ENCODE results near the gene SORCS1. TPM values are rescaled to one million over a fixed set of nuclear protein-coding genes. Genes with fewer than 3 reads are reported as not detected.
A peak's percentile ranks its signal among the peaks of the same experiment; 100 is the strongest.

The SORCS1 gene
- total RNA-seq, 6 experiments from 2014 or later, result 0.04 to 0.16 (median 0.09) TPM; not detected in 2

GRCh38 chr10:106973288-106973687, 191.2 kb downstream of the SORCS1 start:
- ATAC-seq (no peak), DNase-seq (no peak)
- H3K9me3 ChIP-seq, result no peaks in the 10 kb centered on the region
- H3K4me3 ChIP-seq, result no peak overlapping the region
- intact Hi-C loops (cut with DNase I), result no loop called here
- TF ChIP-seq CTCF (IDR thresholded peaks at IDR 0.05), result no peak
- no peak for TF ChIP-seq POLR2A (IDR thresholded peaks at IDR 0.05)
- H3K27ac ChIP-seq, result no peak overlapping the region
- WGBS (ENCODE audit: insufficient coverage, low coverage, low lambda C conversion rate, missing lambda C conversion rate), result 63% methylated on average over 1 of the region's 1 CpG
- H3K4me1 ChIP-seq, result peaks cover 0 to 21% (median 6%) of the 10 kb centered on the region in 4 donors
- no peaks in the 10 kb centered on the region for H3K27me3 ChIP-seq
- H3K36me3 ChIP-seq, result no peaks in the 10 kb centered on the region

- 45% methylated on average over 2 of the region's 2 CpGs for WGBS (ENCODE audit: insufficient coverage, low coverage, low lambda C conversion rate, missing lambda C conversion rate)
- no peak overlapping the region for H3K4me3 ChIP-seq
- peaks cover 0 to 21% (median 6%) of the 10 kb centered on the region in 4 donors for H3K4me1 ChIP-seq
- H3K27ac ChIP-seq, result peak overlapping the region in 2 of 3 donors; percentile 53 to 64
- no peak for TF ChIP-seq CTCF (IDR thresholded peaks at IDR 0.05)
- no peak for TF ChIP-seq POLR2A (IDR thresholded peaks at IDR 0.05)
- H3K27me3 ChIP-seq, result no peaks in the 10 kb centered on the region
- intact Hi-C loops (cut with DNase I), result no loop called here
- no peaks in the 10 kb centered on the region for H3K36me3 ChIP-seq
- peak; percentile 93 to 95 (median 93) for ATAC-seq
- peak in 1 of 3 donors; percentile 66 for DNase-seq
- no peaks in the 10 kb centered on the region for H3K9me3 ChIP-seq
Measured at GRCh38 chr10:106972381-106972780, 192.1 kb downstream of the SORCS1 start.

DNA sequence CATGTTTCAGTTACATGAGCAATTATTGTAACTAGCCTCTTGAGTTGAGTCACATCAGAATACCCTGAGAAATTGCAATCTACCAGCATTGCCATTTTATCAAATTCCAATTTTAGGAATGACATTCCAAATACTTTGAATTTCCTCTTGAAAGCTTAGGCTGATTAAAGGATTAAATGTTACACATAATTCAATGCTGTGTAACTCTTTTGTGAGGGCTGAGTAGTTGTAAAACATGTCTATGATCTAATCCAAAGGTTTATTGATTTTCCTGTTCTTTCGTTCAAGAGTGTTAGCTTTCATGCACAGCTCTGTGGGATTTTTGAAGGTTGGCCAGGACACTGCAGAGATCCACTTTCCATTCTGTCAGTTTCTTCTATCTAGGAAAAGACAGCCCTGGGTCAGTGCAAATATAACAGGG, 193.1 kb downstream of the SORCS1 start:
- Histone ChIP-seq H3K4me3 (no peak overlapping the region), H3K36me3 (no peaks in the 10 kb centered on the region), H3K27me3 (no peaks in the 10 kb centered on the region), H3K27ac (peak overlapping the region in 2 of 3 donors; percentile 53 to 64), H3K4me1 (peaks cover 0 to 21% (median 6%) of the 10 kb centered on the region in 4 donors), H3K9me3 (no peaks in the 10 kb centered on the region)
- intact Hi-C loops (cut with DNase I), result no loop called here
- WGBS (ENCODE audit: insufficient coverage, low coverage, low lambda C conversion rate, missing lambda C conversion rate), result 33% methylated on average over 1 of the region's 1 CpG
- TF ChIP-seq CTCF (IDR thresholded peaks at IDR 0.05), result no peak
- no peak for TF ChIP-seq POLR2A (IDR thresholded peaks at IDR 0.05)
- DNase-seq (peak in 1 of 3 donors; percentile 78), ATAC-seq (peak; percentile 89 to 93 (median 90))

DNA sequence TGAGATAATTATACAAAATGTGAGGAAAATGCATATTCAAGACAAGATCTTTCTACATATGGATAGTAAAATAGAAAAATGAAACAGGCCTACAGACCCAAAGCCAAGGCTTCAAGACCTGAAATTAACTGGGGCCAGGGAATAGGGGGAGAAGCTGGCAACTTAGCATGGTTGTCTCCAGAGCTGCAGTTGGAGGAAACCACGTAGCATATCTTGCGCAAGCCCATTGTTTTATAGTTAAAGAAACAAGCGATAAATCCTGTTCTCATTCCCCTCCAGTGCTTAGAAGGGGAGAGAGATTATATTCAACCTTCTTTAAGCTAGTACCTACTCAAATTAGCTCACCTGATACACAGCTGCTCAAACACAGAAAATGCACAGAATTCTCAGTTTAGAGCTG, 197.1 kb downstream of the SORCS1 start:
- TF ChIP-seq CTCF (IDR thresholded peaks at IDR 0.05) (no peak), POLR2A (IDR thresholded peaks at IDR 0.05) (no peak)
- no peak for DNase-seq
- intact Hi-C loops (cut with DNase I), result no loop called here
- Histone ChIP-seq H3K36me3 (no peaks in the 10 kb centered on the region), H3K4me3 (no peak overlapping the region), H3K27ac (no peak overlapping the region), H3K9me3 (no peaks in the 10 kb centered on the region), H3K4me1 (peaks cover 0 to 13% (median 6%) of the 10 kb centered on the region in 4 donors), H3K27me3 (no peaks in the 10 kb centered on the region)
- ATAC-seq, result no peak
- 51% methylated on average over 3 of the region's 3 CpGs for WGBS (ENCODE audit: insufficient coverage, low coverage, low lambda C conversion rate, missing lambda C conversion rate)

GRCh38 chr10:106960812-106961211, 203.7 kb downstream of the SORCS1 start:
- DNase-seq (no peak), ATAC-seq (no peak)
- no peak overlapping the region for H3K4me3 ChIP-seq
- H3K4me1 ChIP-seq, result no peaks in the 10 kb centered on the region
- TF ChIP-seq CTCF (IDR thresholded peaks at IDR 0.05) (no peak), POLR2A (IDR thresholded peaks at IDR 0.05) (no peak)
- H3K9me3 ChIP-seq, result no peaks in the 10 kb centered on the region
- H3K27me3 ChIP-seq, result no peaks in the 10 kb centered on the region
- intact Hi-C loops (cut with DNase I), result no loop called here
- 100% methylated on average over 1 of the region's 1 CpG for WGBS (ENCODE audit: insufficient coverage, low coverage, low lambda C conversion rate, missing lambda C conversion rate)
- H3K27ac ChIP-seq, result no peak overlapping the region
- H3K36me3 ChIP-seq, result no peaks in the 10 kb centered on the region

Data from right lobe of liver (tissue), 6 donors.